ENCODE results near the gene IPP.

Gene IPP

GRCh38 chr1:45686015-45686287, 64.5 kb downstream of the IPP start:
- TF ChIP-seq ZBTB11 (tag by site-specific recombination; conservative IDR thresholded peaks at IDR 0.05; ENCODE audit: low read depth): peak; percentile 39
- TF ChIP-seq GLIS1 (tag by site-specific recombination; IDR thresholded peaks at IDR 0.05): peak; percentile 31; the same call in 1 of the 2 replicates
- TF ChIP-seq CTCF (tag by site-specific recombination; IDR thresholded peaks at IDR 0.05): 0 out of 2 replicates have a peak, but pooled peaks have one; percentile 10
- TF ChIP-seq PRDM1 (tag by site-specific recombination; IDR thresholded peaks at IDR 0.05): peak; percentile 20
- TF ChIP-seq ZEB2 (tag by site-specific recombination; IDR thresholded peaks at IDR 0.05): peak; percentile 81
- TF ChIP-seq BCL11A (tag by site-specific recombination; IDR thresholded peaks at IDR 0.05; ENCODE audit: low read depth): 0 out of 2 replicates have a peak, but pooled peaks have one; percentile 16
- 0 out of 2 replicates have a peak, but pooled peaks have one; percentile 10 for TF ChIP-seq ZNF394 (tag by site-specific recombination; IDR thresholded peaks at IDR 0.05; ENCODE audit: borderline replicate concordance)
- TF ChIP-seq ZBTB17 (tag by site-specific recombination; IDR thresholded peaks at IDR 0.05): peak; percentile 66
- TF ChIP-seq ZNF121 (tag by site-specific recombination; IDR thresholded peaks at IDR 0.05): no peak
- TF ChIP-seq PATZ1 (tag by site-specific recombination; IDR thresholded peaks at IDR 0.05): peak; percentile 57; the same call in 1 of the 2 replicates
- TF ChIP-seq ZNF692 (tag by site-specific recombination; IDR thresholded peaks at IDR 0.05): 0 out of 2 replicates have a peak, but pooled peaks have one; percentile 10
- TF ChIP-seq SCRT1 (tag by site-specific recombination; IDR thresholded peaks at IDR 0.05; ENCODE audit: borderline replicate concordance): peak; percentile 91
- no peak for TF ChIP-seq ZNF184 (tag by site-specific recombination; IDR thresholded peaks at IDR 0.05)
- no peak for TF ChIP-seq ZNF629 (tag by site-specific recombination; IDR thresholded peaks at IDR 0.05)
- 0 out of 2 replicates have a peak, but pooled peaks have one; percentile 26 for TF ChIP-seq SP7 (tag by site-specific recombination; IDR thresholded peaks at IDR 0.05)
- TF ChIP-seq ZNF660 (tag by site-specific recombination; IDR thresholded peaks at IDR 0.05): 0 out of 2 replicates have a peak, but pooled peaks have one; percentile 49
- TF ChIP-seq REPIN1 (tag by site-specific recombination; IDR thresholded peaks at IDR 0.05; ENCODE audit: low read depth): 0 out of 2 replicates have a peak, but pooled peaks have one; percentile 52
- TF ChIP-seq ZNF549 (tag by site-specific recombination; IDR thresholded peaks at IDR 0.05): no peak
- 0 out of 2 replicates have a peak, but pooled peaks have one; percentile 70 for TF ChIP-seq ZNF24 (tag by site-specific recombination; IDR thresholded peaks at IDR 0.05)
- Histone ChIP-seq H3K4me1 (ENCODE audit: control insufficient read depth, insufficient read depth, low read length) (peaks cover 16% of the 10 kb centered on the region), H3K27ac (ENCODE audit: extremely low read depth, low read depth, low read length) (peak overlapping the region; percentile 81), H3K4me3 (ENCODE audit: low read depth, low read length) (peak overlapping the region; percentile 94), H3K9me3 (ENCODE audit: control insufficient read depth, insufficient read depth, low read depth, low read length) (no peaks in the 10 kb centered on the region), H3K36me3 (ENCODE audit: control insufficient read depth in 2 of 2, insufficient read depth in 1 of 2, low read length in 2 of 2) (peaks cover 0 to 13% of the 10 kb centered on the region in 2 experiments; a peak in 1 of 3 replicates)
- ChIA-PET POLR2A (interaction anchor here (0.8 to 2.6 kb wide), 19 partner anchors 8 to 617 kb away, joined by 3 to 20 read pairs (median 3); partner anchors contain the start of genes MAST2, MUTYH, NASP and PRDX1), CTCF (interaction anchor here (0.7 kb wide), 1 partner anchor 168 kb away, joined by 3 read pairs; no protein-coding TSS in a partner anchor)

All from HEK293 (cell line).